ENCODE data around the gene ROR1.

GRCh38 chr1:63987014-63987627 is 213.3 kb downstream of the ROR1 start:
- TF ChIP-seq REPIN1 (CRISPR knock-in tag; IDR thresholded peaks at IDR 0.05; ENCODE audit: borderline replicate concordance, low read depth) (no peak), ARID3A (IDR thresholded peaks at IDR 0.05; ENCODE audit: low read depth, low read length) (no peak), CTCF (CRISPR knock-in tag; IDR thresholded peaks at IDR 0.05) (no peak), SUZ12 (IDR thresholded peaks at IDR 0.05; ENCODE audit: low read depth, low read length) (no peak), ZBTB10 (CRISPR knock-in tag; IDR thresholded peaks at IDR 0.05; ENCODE audit: borderline replicate concordance) (no peak), CREB1 (IDR thresholded peaks at IDR 0.05) (no peak), CREB1 (CRISPR knock-in tag; IDR thresholded peaks at IDR 0.05) (no peak), ZBTB21 (CRISPR knock-in tag; IDR thresholded peaks at IDR 0.05) (no peak), MXD3 (CRISPR knock-in tag; IDR thresholded peaks at IDR 0.05) (no peak)

All from HepG2 (cell line).